NAMALWA (cell line): ENCODE results near the gene MAN2A1.
A peak's percentile ranks its signal among the peaks of the same experiment; 100 is the strongest.
"Not testable (repeated sequence)": the region's sequence is repeated elsewhere in the genome, so short reads cannot be mapped to it uniquely, and the experiment has no call there.

Experiments
- DNase-seq: peaks from one replicate; pipeline ENCODE4 v3.0.0-alpha.2; 2015; ENCODE audit warnings: low spot score

The MAN2A1 gene

GRCh38 chr5:109826426-109826825, 136.7 kb downstream of the MAN2A1 start:
- no peak for DNase-seq

DNA sequence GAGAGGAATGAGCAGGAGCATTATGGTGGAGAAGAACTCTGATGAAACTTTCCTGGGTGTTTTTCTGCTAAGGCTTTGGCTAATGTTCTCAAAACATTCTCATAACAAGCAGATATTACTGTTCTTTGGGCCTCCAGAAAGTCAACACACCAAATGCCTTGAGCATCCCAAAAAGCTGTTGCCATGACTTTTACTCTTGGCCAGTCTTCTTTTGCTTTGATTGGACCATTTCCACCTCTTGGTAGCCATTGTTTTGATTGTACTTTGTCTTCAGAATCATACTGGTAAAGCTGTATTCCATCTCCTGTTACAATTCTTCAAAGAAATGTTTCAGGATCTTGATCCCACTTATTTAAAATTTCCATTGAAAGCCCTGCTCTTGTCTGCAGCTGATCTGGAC, 139.6 kb downstream of the MAN2A1 start:
- DNase-seq = no peak

DNA sequence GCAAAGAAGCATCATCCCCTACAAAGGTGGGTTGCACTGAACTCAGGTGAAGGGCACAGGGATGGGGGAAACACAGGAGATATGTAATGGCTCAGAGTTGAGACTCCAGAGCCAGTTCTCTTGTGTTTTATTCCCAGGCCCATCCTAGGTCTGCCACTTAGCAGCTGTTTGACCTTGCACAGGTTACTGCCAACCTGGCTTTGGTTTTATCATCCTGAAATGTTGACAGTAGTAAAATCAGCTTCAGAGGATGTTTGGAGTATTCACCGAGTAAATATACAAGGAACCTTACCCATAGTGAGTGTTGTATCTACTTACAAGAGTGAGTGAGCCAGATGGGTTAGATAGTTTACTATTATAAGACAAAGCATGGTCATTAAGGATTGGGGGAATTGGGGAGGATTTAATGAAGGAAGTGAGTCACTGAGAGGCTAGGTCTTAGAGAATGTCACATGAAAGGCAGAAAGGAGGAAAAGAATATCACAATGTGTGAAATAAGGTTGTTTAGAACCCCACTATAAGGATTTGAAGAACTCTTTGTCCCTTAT, 141.3 kb downstream of the MAN2A1 start:
- DNase-seq = no peak

- not testable (repeated sequence) for DNase-seq
These were observed 142.8 kb downstream of the MAN2A1 start for GRCh38 chr5:109832207-109833188.

DNA sequence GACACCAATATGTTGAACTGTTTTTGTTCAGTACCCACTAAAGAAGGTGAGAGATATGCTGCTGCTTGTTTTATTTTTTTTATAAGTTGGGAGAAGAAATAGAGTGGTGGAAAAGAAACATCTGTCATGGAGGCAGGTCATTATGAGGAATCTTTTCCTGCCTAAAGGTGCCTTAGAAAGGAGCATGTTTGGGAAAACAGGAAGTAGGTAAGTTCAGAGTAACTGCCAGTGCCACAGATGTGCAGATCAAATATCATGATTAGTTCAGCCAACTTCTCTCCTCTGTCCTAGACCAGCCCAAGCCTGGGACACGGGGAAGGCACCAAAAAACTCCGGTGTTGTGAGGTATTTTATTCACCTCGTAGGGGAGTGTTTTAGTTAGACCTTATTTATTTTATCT, 144.2 kb downstream of the MAN2A1 start:
- DNase-seq = no peak

GRCh38 chr5:109836280-109836679, 146.6 kb downstream of the MAN2A1 start:
- no peak for DNase-seq

GRCh38 chr5:109837231-109837861, 147.6 kb downstream of the MAN2A1 start:
- no peak for DNase-seq

GRCh38 chr5:109838157-109838556, 148.4 kb downstream of the MAN2A1 start:
- DNase-seq = no peak

- DNase-seq = peak; percentile 5
These were observed 154.4 kb downstream of the MAN2A1 start for GRCh38 chr5:109844148-109844547.

- DNase-seq = no peak
These were observed 155.0 kb downstream of the MAN2A1 start for GRCh38 chr5:109844695-109845094.

DNA sequence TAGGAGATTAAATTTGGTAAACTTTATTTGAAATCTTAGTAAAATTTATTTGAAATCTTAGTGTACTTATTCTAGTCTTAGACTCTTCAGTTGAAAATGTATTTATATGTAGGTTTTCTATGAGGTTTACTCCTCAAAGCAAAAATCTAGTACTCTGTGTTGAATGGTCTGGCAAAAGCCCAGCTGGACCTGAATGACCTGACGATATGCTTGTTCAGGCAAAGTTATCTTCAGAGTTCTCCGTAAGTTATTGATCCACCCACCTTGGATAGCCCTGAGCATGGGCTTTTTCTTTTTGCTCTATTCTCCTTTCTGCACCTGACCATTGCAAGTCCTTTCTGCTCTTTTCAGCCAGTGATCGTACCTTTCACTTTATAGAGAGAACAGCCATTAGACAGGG, 158.4 kb downstream of the MAN2A1 start:
- DNase-seq = no peak

- DNase-seq = no peak
These were observed 159.9 kb downstream of the MAN2A1 start for GRCh38 chr5:109849478-109850088.

DNA sequence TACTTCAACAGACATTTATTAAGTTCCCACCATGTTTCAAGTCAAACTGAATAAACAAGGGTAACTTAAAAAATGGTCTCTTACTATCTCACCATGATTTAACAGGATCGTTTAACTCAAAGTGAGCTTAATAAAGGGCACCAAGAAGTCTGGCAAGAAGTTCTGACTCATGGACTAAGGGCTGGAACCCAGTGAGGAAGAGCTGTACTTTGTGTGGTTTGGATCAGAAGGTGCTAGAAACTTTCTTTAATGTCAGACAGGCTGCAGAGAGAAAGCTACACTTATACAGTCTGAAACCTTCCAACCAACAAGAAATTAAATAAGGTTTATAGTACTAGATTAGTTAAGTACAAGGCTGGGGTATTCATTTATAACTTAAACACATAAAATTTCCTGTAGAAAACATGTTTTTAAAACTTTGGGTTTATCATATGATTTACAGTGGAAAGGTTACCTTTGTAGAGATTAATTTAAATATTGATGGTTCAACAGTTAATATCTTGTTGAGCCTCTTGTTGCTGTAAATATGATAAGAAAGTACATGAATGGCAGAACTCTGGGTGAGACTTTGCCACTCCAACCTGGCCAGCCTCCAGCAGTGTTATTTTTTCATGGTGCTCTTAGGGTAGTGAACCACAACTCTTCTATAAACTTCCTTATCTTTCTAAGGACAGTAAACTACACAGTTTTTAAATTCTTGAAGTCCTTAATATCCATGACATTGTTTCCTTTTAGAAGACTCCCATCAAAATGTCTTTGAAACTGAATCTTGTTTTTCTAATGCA, 162.8 kb downstream of the MAN2A1 start:
- no peak for DNase-seq

DNA sequence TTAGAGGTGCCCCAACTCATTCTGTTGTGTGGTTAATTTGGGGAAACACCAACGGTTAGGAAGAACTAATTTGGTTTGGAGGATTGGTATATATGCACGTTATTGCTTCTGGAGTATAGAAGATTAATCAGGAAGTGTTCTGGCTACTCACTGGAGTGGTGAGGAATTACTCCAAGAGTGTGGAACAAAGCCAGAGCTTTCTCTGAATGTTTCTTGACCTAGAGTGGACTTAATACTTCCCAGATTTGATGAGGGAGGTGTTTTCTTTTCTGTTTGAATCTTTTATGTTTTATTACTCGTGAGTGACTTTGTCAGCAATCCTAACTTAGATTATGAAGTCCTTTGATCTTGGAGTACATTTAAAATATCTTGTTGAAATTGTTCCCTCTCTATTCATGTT, 163.7 kb downstream of the MAN2A1 start:
- no peak for DNase-seq

DNA sequence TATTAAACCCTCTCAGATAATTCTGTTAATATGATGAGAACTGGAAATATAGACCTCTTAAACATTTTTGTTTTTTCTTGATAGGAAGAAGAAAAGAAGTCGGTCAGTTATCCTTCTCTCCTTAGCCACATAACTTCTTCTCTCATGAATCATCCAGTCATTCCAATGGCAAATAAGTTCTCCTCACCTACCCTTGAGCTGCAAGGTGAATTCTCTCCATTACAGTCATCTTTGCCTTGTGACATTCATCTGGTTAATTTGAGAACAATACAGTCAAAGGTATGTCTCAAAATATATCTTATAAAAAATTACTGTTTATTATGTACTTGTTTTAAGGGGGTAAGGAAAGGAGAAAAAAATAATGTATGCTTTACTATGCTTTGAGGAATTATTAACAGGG, 165.3 kb downstream of the MAN2A1 start:
- no peak for DNase-seq

DNA sequence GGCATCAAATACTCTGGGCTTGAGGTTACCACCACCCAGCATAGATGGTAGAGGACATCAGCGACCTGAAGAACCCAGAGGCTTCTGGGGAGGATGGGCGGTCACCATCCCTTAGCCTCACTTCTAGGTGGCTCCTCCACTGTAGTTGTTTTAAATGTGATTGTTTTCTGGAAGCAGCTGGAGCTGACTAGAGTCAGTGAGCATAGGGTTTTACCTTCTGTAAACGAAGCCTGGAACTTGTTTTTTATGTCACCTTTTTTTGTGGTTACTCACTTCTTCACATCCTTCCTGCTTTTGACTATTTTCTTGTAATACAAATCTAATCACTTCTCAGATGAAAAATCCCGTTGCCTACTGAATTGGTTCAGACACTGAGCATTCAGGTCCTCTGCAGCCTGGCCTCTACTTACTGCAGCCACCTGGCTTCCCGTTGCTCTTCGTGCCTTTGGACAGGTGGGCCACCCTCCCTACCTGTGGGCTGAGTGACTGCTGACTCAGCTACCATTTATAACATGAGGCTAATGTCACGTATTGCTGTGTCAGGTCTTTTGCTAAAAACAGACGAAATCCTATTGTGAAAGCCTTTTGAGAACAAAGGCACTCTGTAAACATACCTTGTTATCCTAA, 167.8 kb downstream of the MAN2A1 start:
- DNase-seq = no peak

DNA sequence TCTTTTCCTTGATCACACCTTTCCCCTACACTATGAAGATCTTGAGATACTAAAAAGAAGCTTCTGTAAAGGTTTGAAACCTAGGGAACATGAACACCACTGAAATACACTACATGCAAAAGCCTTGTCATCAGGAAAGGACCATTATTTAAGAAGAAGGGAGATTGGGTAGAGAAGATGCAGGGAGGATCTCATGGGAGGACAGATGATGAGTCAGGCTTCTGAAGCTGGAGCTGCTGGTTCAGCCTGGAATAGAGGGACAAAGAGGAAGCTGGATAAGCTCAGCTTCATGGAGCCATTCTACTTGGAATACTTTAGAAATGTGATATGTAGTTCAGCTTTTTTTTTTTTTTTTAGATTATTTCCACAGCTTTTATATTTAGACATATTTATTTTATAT, 169.8 kb downstream of the MAN2A1 start:
- DNase-seq = no peak

DNA sequence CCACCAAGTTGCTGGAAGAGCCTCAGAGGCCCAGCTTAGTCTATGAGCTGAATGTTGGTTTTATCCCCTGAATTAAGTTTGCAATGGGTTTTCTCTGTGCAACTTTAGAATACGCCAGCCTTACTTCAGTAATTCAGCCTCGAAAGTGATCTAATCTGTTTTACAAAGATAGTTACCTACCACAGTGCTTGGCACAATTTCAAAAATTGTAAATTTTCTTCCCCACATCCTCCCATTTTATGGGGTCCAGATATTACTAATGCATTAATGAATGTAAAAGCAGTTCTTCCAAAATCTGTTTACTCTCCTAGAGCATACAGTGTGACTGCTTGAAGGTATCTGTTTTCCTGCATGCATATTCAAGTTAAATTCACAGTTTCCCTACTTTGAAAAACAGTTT, 172.6 kb downstream of the MAN2A1 start:
- no peak for DNase-seq

DNA sequence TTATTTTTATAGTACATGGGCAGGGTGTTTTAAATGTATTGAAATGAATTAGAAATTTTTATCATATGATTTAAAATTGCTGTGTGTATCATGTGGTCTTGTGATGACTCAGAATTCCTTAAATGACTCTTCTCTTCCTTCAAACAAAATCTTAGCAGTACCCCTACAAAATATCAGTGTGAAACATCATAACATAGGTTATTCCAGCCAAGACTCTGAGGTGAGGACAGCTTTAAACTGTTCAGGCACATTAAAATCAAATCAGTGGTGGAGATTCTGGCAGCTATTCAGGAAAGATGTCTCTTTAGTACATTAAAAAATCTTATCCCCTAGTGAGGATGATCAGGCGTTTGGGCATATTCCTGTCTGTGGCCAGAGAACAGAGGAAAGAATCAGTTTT, 174.0 kb downstream of the MAN2A1 start:
- DNase-seq = no peak

DNA sequence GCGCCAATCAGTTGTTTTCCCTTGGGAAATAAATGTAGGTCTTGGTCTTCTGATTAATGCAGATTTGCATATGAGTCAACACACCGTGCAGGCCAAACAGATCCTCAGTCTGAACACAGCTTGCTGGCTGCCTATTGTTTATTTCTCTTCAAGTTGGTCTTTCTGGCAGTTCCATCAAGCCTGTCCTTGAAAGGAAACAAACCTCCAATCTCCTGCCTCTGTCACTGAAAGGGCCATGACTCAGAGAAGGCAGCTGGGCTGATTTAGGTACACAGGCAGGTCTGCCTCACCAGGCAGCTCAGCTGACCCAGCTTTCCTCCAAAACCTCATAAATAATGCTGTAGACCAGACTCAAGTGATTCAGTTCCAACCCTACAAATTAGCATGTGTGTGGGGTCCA, 175.9 kb downstream of the MAN2A1 start:
- DNase-seq = peak; percentile 21

- DNase-seq = no peak
These were observed 176.3 kb downstream of the MAN2A1 start for GRCh38 chr5:109866051-109866450.
